GM12878 (cell line): ENCODE results near the gene GHITM. TPM values are rescaled to one million over a fixed set of nuclear protein-coding genes. Genes with fewer than 3 reads are reported as not detected.
A peak's percentile ranks its signal among the peaks of the same experiment; 100 is the strongest.

Source experiments
- BACH1 ChIP-seq: fragments of 450-650 bp; IDR thresholded peaks from 2 replicates; pipeline ENCODE4 v1.6.1; 2017; ENCODE audit warnings: mild to moderate bottlenecking, borderline replicate concordance
- CREB1 ChIP-seq: IDR thresholded peaks from 2 replicates; pipeline ENCODE4 v1.6.1; 2012; ENCODE audit warnings: low read depth, mild to moderate bottlenecking, inconsistent platforms
- CREM ChIP-seq: IDR thresholded peaks from 2 replicates; pipeline ENCODE4 v1.6.1; 2014; ENCODE audit warnings: antibody characterized with exemption, low read depth
- DPF2 ChIP-seq: fragments of 450-650 bp; IDR thresholded peaks from 2 replicates; pipeline ENCODE4 v1.6.1; 2017; ENCODE audit warnings: mild to moderate bottlenecking
- IRF3 ChIP-seq: fragments of 450-650 bp; IDR thresholded peaks from 2 replicates; pipeline ENCODE4 v1.6.1; 2014; ENCODE audit warnings: mild to moderate bottlenecking
- JUNB ChIP-seq: IDR thresholded peaks from 2 replicates; pipeline ENCODE4 v1.6.1; 2016; ENCODE audit warnings: antibody characterized with exemption, mild to moderate bottlenecking
- MLLT1 ChIP-seq: fragments of 450-650 bp; IDR thresholded peaks from 2 replicates; pipeline ENCODE4 v1.6.1; 2016; ENCODE audit warnings: mild to moderate bottlenecking
- MTA3 ChIP-seq: IDR thresholded peaks from 2 replicates; pipeline ENCODE4 v1.6.1; 2012; ENCODE audit warnings: low read length, inconsistent platforms, borderline replicate concordance
- MYB ChIP-seq: fragments of 150-350 bp; IDR thresholded peaks from 2 replicates; pipeline ENCODE4 v1.6.1; 2014; ENCODE audit warnings: mild to moderate bottlenecking, low read depth, low read length, borderline replicate concordance
- NRF1 ChIP-seq: conservative IDR thresholded peaks from 2 replicates; pipeline ENCODE4 v1.6.1; 2011; ENCODE audit warnings: mild to moderate bottlenecking, low read depth, low read length, improper control_type of control experiment
- PAX5 ChIP-seq: IDR thresholded peaks from 2 replicates; pipeline ENCODE4 v1.6.1; 2011; ENCODE audit warnings: low read depth, low read length, borderline replicate concordance
- PML ChIP-seq: IDR thresholded peaks from 2 replicates; pipeline ENCODE4 v1.6.1; 2012; ENCODE audit warnings: low read length, inconsistent platforms
- RAD51 ChIP-seq: fragments of 450-650 bp; IDR thresholded peaks from 2 replicates; pipeline ENCODE4 v1.6.1; 2016; ENCODE audit warnings: moderate library complexity, mild to moderate bottlenecking, inconsistent platforms
- SIN3A ChIP-seq: IDR thresholded peaks from 2 replicates; pipeline ENCODE4 v1.6.1; 2012; ENCODE audit warnings: low read depth, low read length, improper control_type of control experiment
- SMAD1 ChIP-seq: fragments of 450-650 bp; IDR thresholded peaks from 2 replicates; pipeline ENCODE4 v1.6.1; 2018; ENCODE audit warnings: mild to moderate bottlenecking, low read depth; ENCODE audit not compliant: partially characterized antibody
- SUZ12 ChIP-seq: fragments of 200-600 bp; sonication (generic); IDR thresholded peaks from one replicate; pipeline ENCODE4 v1.6.1; 2018; ENCODE audit warnings: antibody characterized with exemption, mild to moderate bottlenecking; ENCODE audit not compliant: unreplicated experiment
- USF2 ChIP-seq: IDR thresholded peaks from 2 replicates; pipeline ENCODE4 v1.6.1; 2011; ENCODE audit warnings: low read depth, low read length, improper control_type of control experiment, borderline replicate concordance
- ZNF24 ChIP-seq: fragments of 450-650 bp; IDR thresholded peaks from 2 replicates; pipeline ENCODE4 v1.6.1; 2017; ENCODE audit warnings: antibody characterized with exemption, mild to moderate bottlenecking
- ZNF592 ChIP-seq: fragments of 450-650 bp; IDR thresholded peaks from 2 replicates; pipeline ENCODE4 v1.6.1; 2017; ENCODE audit warnings: mild to moderate bottlenecking, moderate library complexity
- ZNF622 ChIP-seq: fragments of 450-650 bp; IDR thresholded peaks from 2 replicates; pipeline ENCODE4 v1.6.1; 2017; ENCODE audit warnings: mild to moderate bottlenecking, inconsistent platforms
- polyA plus RNA-seq, 11 experiments: library from polyadenylated mRNA; depleted of rRNA in 4 of 11; unstranded in 6 of 11; stranded (reverse) in 5 of 11; fragments of >200 nt; fragmentation: Nextera tagmentation in 4 of 11; fragmentation: Illumina TruSeq in 1 of 11; extraction: Ambion mirVana in 4 of 11; extraction: Trizol in 1 of 11; gene quantifications; 1 replicate in 1 of 11; 2 replicates in 10 of 11; pipeline versions ENCODE4 v1.2.1 to v1.2.3, GENCODE V29; 2011 to 2016; ENCODE audit warnings: inconsistent platforms in 2 of 11, missing spikeins in 2 of 11, low read depth in 1 of 11
- total RNA-seq, 4 experiments: library from RNA; depleted of rRNA in 3 of 4; stranded (reverse); fragments of >200 nt in 3 of 4; fragmentation: Illumina TruSeq in 1 of 4; extraction: Trizol in 1 of 4; gene quantifications; 2 replicates each; pipeline versions ENCODE4 v1.2.1 to v1.2.3, GENCODE V29; 2013 to 2021

The GHITM gene
- total and polyA plus RNA-seq, 10 of the 15 experiments (the other 5 are each of a cell fraction or from before 2014, with no cell fraction given) = 120 to 501 (median 209) TPM

- TF ChIP-seq ZNF622 (no peak), PML (no peak), MTA3 (no peak), JUNB (no peak), ZNF24 (no peak), USF2 (no peak), NRF1 (no peak), SUZ12 (peak; percentile 91), SIN3A (no peak), RAD51 (no peak), ZNF592 (no peak), DPF2 (no peak), IRF3 (no peak), PAX5 (peak; percentile 53; the same call in 1 of the 2 replicates), MLLT1 (no peak), BACH1 (no peak), MYB (no peak), SMAD1 (no peak), CREM (no peak), CREB1 (0 out of 2 replicates have a peak, but pooled peaks have one; percentile 7)
- TF ChIP-seq, all 136 proteins: peak for 5
Observed at GRCh38 chr10:84194424-84195043, 55.2 kb downstream of the GHITM start, which contains the start of gene CDHR1 (continued).
